ENCODE measurements around the gene KRT84.

KRT84 gene

DNA sequence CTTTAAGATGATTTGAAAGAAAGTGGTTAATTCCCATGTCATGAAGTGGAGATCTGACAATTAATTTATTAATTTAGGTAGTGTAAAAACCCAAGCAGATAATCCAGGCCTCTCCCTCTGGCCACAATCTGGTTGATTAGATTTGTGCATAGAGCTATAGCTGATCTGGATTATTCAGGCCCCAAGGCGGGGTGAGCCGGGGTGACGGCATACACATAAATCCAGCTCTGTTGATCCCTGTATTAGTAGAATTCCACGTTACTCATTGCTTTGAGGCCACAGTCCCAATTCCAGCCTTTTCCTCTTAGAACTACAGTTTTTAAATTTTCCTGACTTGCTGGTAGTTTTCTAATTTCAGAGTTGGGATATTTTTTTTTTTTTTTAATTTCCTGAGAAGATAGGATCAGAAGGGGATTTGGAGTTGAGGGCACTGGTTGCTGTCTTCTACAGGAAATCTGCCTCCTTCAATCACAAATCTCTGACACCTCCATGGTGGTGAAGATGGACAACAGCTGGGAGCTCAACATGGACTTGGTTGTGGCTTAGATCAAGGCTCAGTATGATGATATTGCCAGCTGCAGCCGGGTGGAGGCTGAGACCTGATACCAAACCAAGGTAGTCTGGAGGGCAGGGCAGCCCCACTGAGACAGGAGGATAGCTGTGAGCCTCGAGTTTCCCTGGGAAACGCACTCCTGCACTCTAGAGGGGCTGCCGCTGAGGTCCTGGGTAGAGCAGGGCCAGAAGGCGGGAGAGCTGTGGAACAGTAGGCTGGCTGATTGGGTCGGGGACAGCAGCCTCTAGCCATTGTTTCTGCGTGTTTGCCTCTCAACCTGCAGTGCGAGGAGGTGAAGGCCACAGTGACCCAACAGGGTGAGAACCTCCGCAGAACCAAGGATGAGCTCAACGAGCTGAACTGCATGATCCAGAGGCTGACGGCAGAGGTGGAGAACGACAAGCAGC is 37.6 kb downstream of the KRT84 start (continued):
- TF ChIP-seq ZNF518A (tag by site-specific recombination; conservative IDR thresholded peaks at IDR 0.05; ENCODE audit: low read depth) (no peak), ZNF133 (tag by site-specific recombination; IDR thresholded peaks at IDR 0.05) (no peak), ZBTB10 (tag by site-specific recombination; IDR thresholded peaks at IDR 0.05) (no peak), BCL6B (tag by site-specific recombination; IDR thresholded peaks at IDR 0.05) (no peak), ZNF335 (tag by site-specific recombination; conservative IDR thresholded peaks at IDR 0.05) (no peak), ZBTB8A (tag by site-specific recombination; IDR thresholded peaks at IDR 0.05) (no peak), ZFP69B (tag by site-specific recombination; IDR thresholded peaks at IDR 0.05) (no peak), HIC1 (tag by site-specific recombination; IDR thresholded peaks at IDR 0.05) (no peak)
- TF ChIP-seq, protein P1, sequence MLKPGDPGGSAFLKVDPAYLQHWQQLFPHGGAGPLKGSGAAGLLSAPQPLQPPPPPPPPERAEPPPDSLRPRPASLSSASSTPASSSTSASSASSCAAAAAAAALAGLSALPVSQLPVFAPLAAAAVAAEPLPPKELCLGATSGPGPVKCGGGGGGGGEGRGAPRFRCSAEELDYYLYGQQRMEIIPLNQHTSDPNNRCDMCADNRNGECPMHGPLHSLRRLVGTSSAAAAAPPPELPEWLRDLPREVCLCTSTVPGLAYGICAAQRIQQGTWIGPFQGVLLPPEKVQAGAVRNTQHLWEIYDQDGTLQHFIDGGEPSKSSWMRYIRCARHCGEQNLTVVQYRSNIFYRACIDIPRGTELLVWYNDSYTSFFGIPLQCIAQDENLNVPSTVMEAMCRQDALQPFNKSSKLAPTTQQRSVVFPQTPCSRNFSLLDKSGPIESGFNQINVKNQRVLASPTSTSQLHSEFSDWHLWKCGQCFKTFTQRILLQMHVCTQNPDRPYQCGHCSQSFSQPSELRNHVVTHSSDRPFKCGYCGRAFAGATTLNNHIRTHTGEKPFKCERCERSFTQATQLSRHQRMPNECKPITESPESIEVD (tag by site-specific recombination; IDR thresholded peaks at IDR 0.05): no peak
- TF ChIP-seq, protein P2, sequence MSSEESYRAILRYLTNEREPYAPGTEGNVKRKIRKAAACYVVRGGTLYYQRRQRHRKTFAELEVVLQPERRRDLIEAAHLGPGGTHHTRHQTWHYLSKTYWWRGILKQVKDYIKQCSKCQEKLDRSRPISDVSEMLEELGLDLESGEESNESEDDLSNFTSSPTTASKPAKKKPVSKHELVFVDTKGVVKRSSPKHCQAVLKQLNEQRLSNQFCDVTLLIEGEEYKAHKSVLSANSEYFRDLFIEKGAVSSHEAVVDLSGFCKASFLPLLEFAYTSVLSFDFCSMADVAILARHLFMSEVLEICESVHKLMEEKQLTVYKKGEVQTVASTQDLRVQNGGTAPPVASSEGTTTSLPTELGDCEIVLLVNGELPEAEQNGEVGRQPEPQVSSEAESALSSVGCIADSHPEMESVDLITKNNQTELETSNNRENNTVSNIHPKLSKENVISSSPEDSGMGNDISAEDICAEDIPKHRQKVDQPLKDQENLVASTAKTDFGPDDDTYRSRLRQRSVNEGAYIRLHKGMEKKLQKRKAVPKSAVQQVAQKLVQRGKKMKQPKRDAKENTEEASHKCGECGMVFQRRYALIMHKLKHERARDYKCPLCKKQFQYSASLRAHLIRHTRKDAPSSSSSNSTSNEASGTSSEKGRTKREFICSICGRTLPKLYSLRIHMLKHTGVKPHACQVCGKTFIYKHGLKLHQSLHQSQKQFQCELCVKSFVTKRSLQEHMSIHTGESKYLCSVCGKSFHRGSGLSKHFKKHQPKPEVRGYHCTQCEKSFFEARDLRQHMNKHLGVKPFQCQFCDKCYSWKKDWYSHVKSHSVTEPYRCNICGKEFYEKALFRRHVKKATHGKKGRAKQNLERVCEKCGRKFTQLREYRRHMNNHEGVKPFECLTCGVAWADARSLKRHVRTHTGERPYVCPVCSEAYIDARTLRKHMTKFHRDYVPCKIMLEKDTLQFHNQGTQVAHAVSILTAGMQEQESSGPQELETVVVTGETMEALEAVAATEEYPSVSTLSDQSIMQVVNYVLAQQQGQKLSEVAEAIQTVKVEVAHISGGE (tag by site-specific recombination; conservative IDR thresholded peaks at IDR 0.05; ENCODE audit: low read depth): no peak
- TF ChIP-seq, protein P3, sequence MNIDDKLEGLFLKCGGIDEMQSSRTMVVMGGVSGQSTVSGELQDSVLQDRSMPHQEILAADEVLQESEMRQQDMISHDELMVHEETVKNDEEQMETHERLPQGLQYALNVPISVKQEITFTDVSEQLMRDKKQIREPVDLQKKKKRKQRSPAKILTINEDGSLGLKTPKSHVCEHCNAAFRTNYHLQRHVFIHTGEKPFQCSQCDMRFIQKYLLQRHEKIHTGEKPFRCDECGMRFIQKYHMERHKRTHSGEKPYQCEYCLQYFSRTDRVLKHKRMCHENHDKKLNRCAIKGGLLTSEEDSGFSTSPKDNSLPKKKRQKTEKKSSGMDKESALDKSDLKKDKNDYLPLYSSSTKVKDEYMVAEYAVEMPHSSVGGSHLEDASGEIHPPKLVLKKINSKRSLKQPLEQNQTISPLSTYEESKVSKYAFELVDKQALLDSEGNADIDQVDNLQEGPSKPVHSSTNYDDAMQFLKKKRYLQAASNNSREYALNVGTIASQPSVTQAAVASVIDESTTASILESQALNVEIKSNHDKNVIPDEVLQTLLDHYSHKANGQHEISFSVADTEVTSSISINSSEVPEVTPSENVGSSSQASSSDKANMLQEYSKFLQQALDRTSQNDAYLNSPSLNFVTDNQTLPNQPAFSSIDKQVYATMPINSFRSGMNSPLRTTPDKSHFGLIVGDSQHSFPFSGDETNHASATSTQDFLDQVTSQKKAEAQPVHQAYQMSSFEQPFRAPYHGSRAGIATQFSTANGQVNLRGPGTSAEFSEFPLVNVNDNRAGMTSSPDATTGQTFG (tag by site-specific recombination; IDR thresholded peaks at IDR 0.05; ENCODE audit: borderline replicate concordance): no peak

Measured in HEK293 (cell line).